HFFc6 (cell line): ENCODE data around the gene PHLDB3. TPM values are rescaled to one million over a fixed set of nuclear protein-coding genes. Genes with fewer than 3 reads are reported as not detected.

Experiments used
- DNase-seq: peaks from one replicate; pipeline ENCODE4 v3.0.0-alpha.2; 2018
- H3K27ac Mint-ChIP-seq: 2 replicates; pipeline ENCODE4 v1.8.0; 2020; ENCODE audit warnings: mild to moderate bottlenecking, mixed read lengths
- H3K27me3 Mint-ChIP-seq: 2 replicates; pipeline ENCODE4 v1.8.0; 2021; ENCODE audit warnings: mild to moderate bottlenecking, moderate library complexity, mixed read lengths; ENCODE audit not compliant: insufficient read depth
- H3K36me3 Mint-ChIP-seq: 2 replicates; pipeline ENCODE4 v1.8.0; 2021; ENCODE audit warnings: low read depth, mixed read lengths
- H3K4me1 Mint-ChIP-seq: 2 replicates; pipeline ENCODE4 v1.8.0; 2020; ENCODE audit warnings: low read depth, mixed read lengths
- H3K4me3 Mint-ChIP-seq: 2 replicates; pipeline ENCODE4 v1.8.0; 2020; ENCODE audit warnings: mild to moderate bottlenecking, moderate library complexity, mixed read lengths
- H3K9me3 Mint-ChIP-seq: 2 replicates; pipeline ENCODE4 v1.8.0; 2020; ENCODE audit warnings: mild to moderate bottlenecking, mixed read lengths
- total RNA-seq, 6 experiments: library from RNA; stranded (reverse); fragmentation: NEBNext Ultra II Directional; extraction: Animal tissue kit (Norgen Biotek cat#: 25700); gene quantifications; 2 replicates in 1 of 6; 3 replicates in 5 of 6; pipeline ENCODE4 v1.2.3, GENCODE V29; 2021
- TF ChIP-seq, protein P1 (sequence below): fragments of 200-600 bp; sonication (generic); IDR thresholded peaks from 2 replicates; pipeline ENCODE4 v1.5.0; 2021; ENCODE audit warnings: antibody characterized with exemption, mild to moderate bottlenecking

PHLDB3 gene
- total RNA-seq, 6 experiments from 2014 or later = 7.5 to 12.5 (median 11.7) TPM

DNA sequence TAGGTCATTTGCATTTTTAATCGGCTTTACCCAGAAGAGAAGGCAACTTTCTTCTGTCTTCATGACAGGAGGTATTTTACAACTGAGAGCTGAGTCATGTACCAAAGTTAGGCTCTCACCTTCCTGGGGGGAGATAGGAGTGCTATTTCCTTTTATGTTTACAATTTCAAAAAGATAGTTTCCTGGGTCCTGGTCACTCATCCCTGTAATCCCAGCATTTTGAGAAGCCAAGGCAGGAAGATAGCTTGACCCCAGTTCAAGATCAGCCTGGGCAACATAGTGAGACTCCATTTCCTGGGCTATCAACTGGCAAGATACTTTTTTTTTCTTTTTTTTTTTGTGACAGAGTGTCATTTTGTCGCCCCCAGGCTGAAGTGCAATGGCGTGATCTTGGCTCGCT, 46.7 kb downstream of the PHLDB3 start:
- H3K4me1 Mint-ChIP-seq = no peaks in the 10 kb centered on the region
- H3K27ac Mint-ChIP-seq = no peak overlapping the region
- H3K9me3 Mint-ChIP-seq = peaks cover 1% of the 10 kb centered on the region
- TF ChIP-seq, protein P1, sequence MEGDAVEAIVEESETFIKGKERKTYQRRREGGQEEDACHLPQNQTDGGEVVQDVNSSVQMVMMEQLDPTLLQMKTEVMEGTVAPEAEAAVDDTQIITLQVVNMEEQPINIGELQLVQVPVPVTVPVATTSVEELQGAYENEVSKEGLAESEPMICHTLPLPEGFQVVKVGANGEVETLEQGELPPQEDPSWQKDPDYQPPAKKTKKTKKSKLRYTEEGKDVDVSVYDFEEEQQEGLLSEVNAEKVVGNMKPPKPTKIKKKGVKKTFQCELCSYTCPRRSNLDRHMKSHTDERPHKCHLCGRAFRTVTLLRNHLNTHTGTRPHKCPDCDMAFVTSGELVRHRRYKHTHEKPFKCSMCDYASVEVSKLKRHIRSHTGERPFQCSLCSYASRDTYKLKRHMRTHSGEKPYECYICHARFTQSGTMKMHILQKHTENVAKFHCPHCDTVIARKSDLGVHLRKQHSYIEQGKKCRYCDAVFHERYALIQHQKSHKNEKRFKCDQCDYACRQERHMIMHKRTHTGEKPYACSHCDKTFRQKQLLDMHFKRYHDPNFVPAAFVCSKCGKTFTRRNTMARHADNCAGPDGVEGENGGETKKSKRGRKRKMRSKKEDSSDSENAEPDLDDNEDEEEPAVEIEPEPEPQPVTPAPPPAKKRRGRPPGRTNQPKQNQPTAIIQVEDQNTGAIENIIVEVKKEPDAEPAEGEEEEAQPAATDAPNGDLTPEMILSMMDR = no peak
- no peak for DNase-seq
- H3K27me3 Mint-ChIP-seq = peaks cover 28% of the 10 kb centered on the region
- peaks cover under 1% of the 10 kb centered on the region; the same call in 1 of the 2 replicates for H3K36me3 Mint-ChIP-seq
- no peak overlapping the region for H3K4me3 Mint-ChIP-seq

DNA sequence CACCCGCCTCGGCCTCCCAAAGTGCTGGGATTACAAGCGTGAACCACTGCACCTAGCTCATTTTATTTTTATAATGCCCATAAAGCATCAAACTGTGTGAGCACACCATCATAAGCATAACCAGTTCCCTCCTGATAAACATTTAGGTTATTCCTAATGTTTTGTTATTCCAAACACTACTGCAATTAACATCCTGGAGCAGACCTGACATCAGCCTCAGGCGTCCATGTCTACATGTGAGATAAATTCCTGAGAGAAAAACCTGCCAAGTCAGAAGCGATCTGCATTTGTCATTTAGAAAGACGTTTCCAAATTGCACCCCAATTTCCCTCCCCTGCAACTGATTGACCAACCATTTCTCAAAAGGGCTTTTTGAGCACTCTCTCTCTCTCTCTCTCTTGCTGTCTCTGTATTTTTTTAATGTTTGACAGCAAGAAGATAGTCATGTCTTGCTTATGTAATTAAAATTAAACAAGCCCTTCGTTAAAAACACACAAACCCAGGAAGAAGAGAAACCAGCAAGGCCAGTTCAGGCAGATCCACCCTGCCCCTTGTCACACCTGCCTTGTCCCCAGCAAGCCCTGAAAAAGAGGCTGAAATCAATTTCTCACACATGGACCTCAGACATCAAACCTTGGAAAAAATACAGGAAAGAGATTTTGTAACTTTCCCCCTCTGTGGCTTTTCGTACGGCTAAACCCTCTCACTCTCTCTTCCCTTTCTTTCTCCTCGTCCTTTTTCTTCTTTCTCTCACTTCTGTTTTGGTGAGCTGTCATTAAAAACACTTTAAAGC, 49.0 kb downstream of the PHLDB3 start:
- Mint-ChIP-seq H3K9me3 (peaks cover 8% of the 10 kb centered on the region), H3K27ac (no peak overlapping the region), H3K36me3 (peaks cover 7% of the 10 kb centered on the region), H3K4me3 (no peak overlapping the region), H3K27me3 (peaks cover 14% of the 10 kb centered on the region), H3K4me1 (peaks cover 5% of the 10 kb centered on the region; the same call in 1 of the 2 replicates)
- no peak for DNase-seq
- TF ChIP-seq, protein P1 = no peak

DNA sequence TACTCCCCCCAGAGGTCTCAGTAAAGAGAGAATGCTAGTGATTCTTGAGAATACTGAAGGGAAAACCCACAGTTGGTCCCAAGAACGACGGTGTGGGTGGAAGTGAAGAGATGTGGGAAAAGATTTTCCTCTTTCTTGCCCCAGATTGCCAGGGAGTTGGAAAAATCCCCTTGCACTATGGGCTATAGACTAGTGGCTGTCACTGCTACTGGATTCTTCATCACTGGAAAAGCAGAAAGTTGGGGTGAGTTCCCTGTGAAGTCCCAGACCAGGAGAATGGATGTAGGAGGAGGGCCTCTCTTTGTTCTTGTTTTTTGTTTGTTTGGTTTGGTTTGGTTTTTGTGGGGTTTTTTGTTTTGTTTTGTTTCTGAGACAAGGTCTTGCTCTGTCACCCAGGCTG, 50.5 kb downstream of the PHLDB3 start:
- Mint-ChIP-seq H3K4me3 (no peak overlapping the region), H3K4me1 (peaks cover 5% of the 10 kb centered on the region; the same call in 1 of the 2 replicates), H3K27me3 (peaks cover 10% of the 10 kb centered on the region), H3K36me3 (peaks cover 7% of the 10 kb centered on the region), H3K9me3 (peaks cover 8% of the 10 kb centered on the region), H3K27ac (no peak overlapping the region)
- TF ChIP-seq, protein P1 = no peak
- DNase-seq = no peak

GRCh38 chr19:43452582-43452981, 52.0 kb downstream of the PHLDB3 start:
- TF ChIP-seq, protein P1 = no peak
- Mint-ChIP-seq H3K36me3 (peaks cover 7% of the 10 kb centered on the region), H3K9me3 (peaks cover 8% of the 10 kb centered on the region), H3K4me1 (peaks cover 5% of the 10 kb centered on the region; the same call in 1 of the 2 replicates), H3K27ac (no peak overlapping the region), H3K4me3 (no peak overlapping the region), H3K27me3 (peaks cover 10% of the 10 kb centered on the region)
- DNase-seq = no peak

DNA sequence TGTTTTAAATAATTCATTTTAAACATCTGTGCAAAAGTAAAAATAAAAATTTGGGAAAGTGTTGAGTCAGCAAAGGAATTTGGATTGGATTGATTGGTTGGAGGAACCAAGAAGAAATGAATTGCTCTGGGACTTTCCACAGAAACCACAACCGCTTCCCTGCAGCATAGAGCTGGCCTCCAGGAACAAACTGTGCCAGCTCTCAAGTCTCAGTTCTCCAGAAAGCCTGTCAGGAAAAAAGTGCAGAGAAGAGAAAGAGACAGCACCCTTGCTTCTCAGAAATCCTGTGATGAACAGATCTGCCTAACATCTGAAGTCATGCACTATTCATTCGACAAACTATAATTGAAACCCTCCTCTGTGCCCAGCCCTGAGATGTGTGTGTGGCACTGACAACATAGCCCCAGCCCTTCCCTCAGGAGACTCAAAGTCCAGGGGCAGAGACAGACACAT, 54.0 kb downstream of the PHLDB3 start:
- H3K36me3 Mint-ChIP-seq = peaks cover 7% of the 10 kb centered on the region
- H3K27ac Mint-ChIP-seq = no peak overlapping the region
- no peak overlapping the region for H3K4me3 Mint-ChIP-seq
- TF ChIP-seq, protein P1 = no peak
- H3K4me1 Mint-ChIP-seq = peaks cover 13% of the 10 kb centered on the region
- peaks cover 4% of the 10 kb centered on the region; the same call in 1 of the 2 replicates for H3K27me3 Mint-ChIP-seq
- DNase-seq = no peak
- peaks cover 8% of the 10 kb centered on the region for H3K9me3 Mint-ChIP-seq
